DOHH2 (cell line): ENCODE data around the gene HIVEP3.

Experiments used
- H3F3A ChIP-seq: fragments of 200-600 bp; sonication (generic), shearing (Covaris generic); 2 replicates; pipeline ENCODE4 v1.6.0; 2016; ENCODE audit warnings: antibody characterized with exemption, mild to moderate bottlenecking; ENCODE audit not compliant: control insufficient read depth, insufficient read depth
- H3K27ac ChIP-seq: fragments of 200-600 bp; sonication (generic); 2 replicates; pipeline ENCODE4 v1.5.1; 2014; ENCODE audit warnings: low read depth, mild to moderate bottlenecking, low read length, moderate library complexity
- H3K27me3 ChIP-seq: fragments of 200-600 bp; sonication (generic); 2 replicates; pipeline ENCODE4 v1.6.1; 2014; ENCODE audit warnings: mild to moderate bottlenecking, low read length, mixed read lengths; ENCODE audit not compliant: control insufficient read depth
- H3K36me3 ChIP-seq: fragments of 200-600 bp; sonication (generic); 2 replicates; pipeline ENCODE4 v1.6.1; 2014; ENCODE audit warnings: mild to moderate bottlenecking, low read length, moderate library complexity, mixed read lengths; ENCODE audit not compliant: control insufficient read depth
- H3K4me1 ChIP-seq: fragments of 200-600 bp; sonication (generic); 2 replicates; pipeline ENCODE4 v1.6.1; 2014; ENCODE audit warnings: mild to moderate bottlenecking, low read length, mixed read lengths; ENCODE audit not compliant: control insufficient read depth
- H3K4me2 ChIP-seq: fragments of 200-600 bp; sonication (generic); 2 replicates; pipeline ENCODE4 v1.6.0; 2014; ENCODE audit warnings: mild to moderate bottlenecking, low read length, moderate library complexity
- H3K4me3 ChIP-seq: fragments of 200-600 bp; sonication (generic); 2 replicates; pipeline ENCODE4 v1.5.1; 2014; ENCODE audit warnings: mild to moderate bottlenecking, low read length, mixed read lengths
- H3K79me2 ChIP-seq: fragments of 200-600 bp; sonication (generic); 2 replicates; pipeline ENCODE4 v1.6.1; 2014; ENCODE audit warnings: mild to moderate bottlenecking, low read length, mixed read lengths; ENCODE audit not compliant: control insufficient read depth
- H3K9me2 ChIP-seq: fragments of 200-600 bp; sonication (generic); replicated peaks from 2 replicates; pipeline ENCODE4 v1.6.1; 2014; ENCODE audit warnings: mild to moderate bottlenecking, low read length, mixed read lengths; ENCODE audit not compliant: control insufficient read depth
- H3K9me3 ChIP-seq: fragments of 200-600 bp; sonication (generic); 2 replicates; pipeline ENCODE4 v1.6.1; 2014; ENCODE audit warnings: antibody characterized with exemption, low read length, mixed read lengths; ENCODE audit not compliant: control insufficient read depth, insufficient read depth
- H4K20me1 ChIP-seq: fragments of 200-600 bp; sonication (generic); 2 replicates; pipeline ENCODE4 v1.6.0; 2014; ENCODE audit warnings: low read depth, mild to moderate bottlenecking, antibody characterized with exemption, low read length, moderate library complexity; ENCODE audit not compliant: control insufficient read depth, insufficient read depth
- EZH2phosphoT487 ChIP-seq: fragments of 200-600 bp; sonication (generic); IDR thresholded peaks from 2 replicates; pipeline ENCODE4 v1.6.1; 2017; ENCODE audit warnings: borderline replicate concordance, mild to moderate bottlenecking, antibody characterized with exemption, low read length, moderate library complexity, mixed read lengths
- TF ChIP-seq, protein P1 (sequence below): fragments of 200-600 bp; sonication (generic); IDR thresholded peaks from one replicate; pipeline ENCODE4 v1.5.1; 2014; ENCODE audit warnings: antibody characterized with exemption, mild to moderate bottlenecking, low read depth, low read length; ENCODE audit not compliant: poor library complexity, severe bottlenecking

HIVEP3 gene

DNA sequence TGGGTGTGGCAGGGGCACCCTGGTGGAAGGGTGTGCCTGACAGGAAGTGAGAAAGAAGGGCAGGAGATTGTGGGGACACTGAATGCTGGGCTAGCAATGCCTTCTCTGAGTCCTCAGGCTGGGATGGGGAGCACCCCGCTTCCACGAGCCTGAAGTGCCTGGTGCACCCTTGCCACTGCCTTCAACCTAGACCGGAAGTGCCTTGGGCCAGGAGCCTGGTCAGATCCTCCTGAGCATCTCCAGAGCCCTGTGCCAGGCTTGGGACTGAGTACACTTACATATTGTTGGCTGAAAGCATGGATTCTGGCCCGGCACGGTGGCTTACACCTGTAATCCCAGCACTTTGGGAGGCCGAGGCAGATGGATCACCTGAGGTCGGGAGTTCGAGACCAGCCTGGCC lies 228.4 kb downstream of the HIVEP3 start:
- no peaks in the 10 kb centered on the region for H4K20me1 ChIP-seq
- H3K4me3 ChIP-seq = no peak overlapping the region
- no peaks in the 10 kb centered on the region for H3K27me3 ChIP-seq
- H3K4me2 ChIP-seq = no peak overlapping the region
- no peaks in the 10 kb centered on the region for H3K36me3 ChIP-seq
- no peaks in the 10 kb centered on the region for H3K79me2 ChIP-seq
- H3K4me1 ChIP-seq = no peaks in the 10 kb centered on the region
- H3K27ac ChIP-seq = no peak overlapping the region
- no peak for TF ChIP-seq EZH2phosphoT487
- TF ChIP-seq, protein P1, sequence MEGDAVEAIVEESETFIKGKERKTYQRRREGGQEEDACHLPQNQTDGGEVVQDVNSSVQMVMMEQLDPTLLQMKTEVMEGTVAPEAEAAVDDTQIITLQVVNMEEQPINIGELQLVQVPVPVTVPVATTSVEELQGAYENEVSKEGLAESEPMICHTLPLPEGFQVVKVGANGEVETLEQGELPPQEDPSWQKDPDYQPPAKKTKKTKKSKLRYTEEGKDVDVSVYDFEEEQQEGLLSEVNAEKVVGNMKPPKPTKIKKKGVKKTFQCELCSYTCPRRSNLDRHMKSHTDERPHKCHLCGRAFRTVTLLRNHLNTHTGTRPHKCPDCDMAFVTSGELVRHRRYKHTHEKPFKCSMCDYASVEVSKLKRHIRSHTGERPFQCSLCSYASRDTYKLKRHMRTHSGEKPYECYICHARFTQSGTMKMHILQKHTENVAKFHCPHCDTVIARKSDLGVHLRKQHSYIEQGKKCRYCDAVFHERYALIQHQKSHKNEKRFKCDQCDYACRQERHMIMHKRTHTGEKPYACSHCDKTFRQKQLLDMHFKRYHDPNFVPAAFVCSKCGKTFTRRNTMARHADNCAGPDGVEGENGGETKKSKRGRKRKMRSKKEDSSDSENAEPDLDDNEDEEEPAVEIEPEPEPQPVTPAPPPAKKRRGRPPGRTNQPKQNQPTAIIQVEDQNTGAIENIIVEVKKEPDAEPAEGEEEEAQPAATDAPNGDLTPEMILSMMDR = no peak
- H3K9me3 ChIP-seq = no peaks in the 10 kb centered on the region
- H3F3A ChIP-seq = no peaks in the 10 kb centered on the region
- H3K9me2 ChIP-seq = no peaks in the 10 kb centered on the region

DNA sequence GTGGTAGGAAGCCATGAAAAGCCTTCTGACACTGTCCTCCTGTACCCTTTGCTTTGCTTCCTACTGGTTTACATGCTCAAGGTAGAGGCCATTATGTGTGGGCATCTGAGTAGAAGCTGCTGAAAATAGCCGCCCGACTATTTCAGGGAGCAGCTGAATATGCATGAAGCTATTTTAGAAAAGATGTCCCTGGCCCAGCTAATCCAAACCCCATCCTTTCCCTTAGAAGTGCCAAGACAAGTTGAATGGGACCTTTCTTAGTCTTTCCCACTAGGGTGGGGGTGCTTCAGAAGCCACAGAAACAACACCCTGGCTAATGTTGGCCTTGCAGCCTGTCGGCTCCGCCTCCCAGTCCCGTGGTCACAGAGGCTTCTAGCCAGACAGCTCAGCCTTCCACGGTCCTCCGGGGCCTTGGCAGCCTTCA lies 229.2 kb downstream of the HIVEP3 start:
- no peaks in the 10 kb centered on the region for H3K36me3 ChIP-seq
- no peaks in the 10 kb centered on the region for H4K20me1 ChIP-seq
- no peaks in the 10 kb centered on the region for H3K9me3 ChIP-seq
- TF ChIP-seq, protein P1 = no peak
- TF ChIP-seq EZH2phosphoT487 = no peak
- no peak overlapping the region for H3K4me2 ChIP-seq
- no peaks in the 10 kb centered on the region for H3K9me2 ChIP-seq
- H3K4me3 ChIP-seq = no peak overlapping the region
- no peaks in the 10 kb centered on the region for H3K79me2 ChIP-seq
- H3K27me3 ChIP-seq = no peaks in the 10 kb centered on the region
- no peaks in the 10 kb centered on the region for H3F3A ChIP-seq
- H3K27ac ChIP-seq = no peak overlapping the region
- no peaks in the 10 kb centered on the region for H3K4me1 ChIP-seq

DNA sequence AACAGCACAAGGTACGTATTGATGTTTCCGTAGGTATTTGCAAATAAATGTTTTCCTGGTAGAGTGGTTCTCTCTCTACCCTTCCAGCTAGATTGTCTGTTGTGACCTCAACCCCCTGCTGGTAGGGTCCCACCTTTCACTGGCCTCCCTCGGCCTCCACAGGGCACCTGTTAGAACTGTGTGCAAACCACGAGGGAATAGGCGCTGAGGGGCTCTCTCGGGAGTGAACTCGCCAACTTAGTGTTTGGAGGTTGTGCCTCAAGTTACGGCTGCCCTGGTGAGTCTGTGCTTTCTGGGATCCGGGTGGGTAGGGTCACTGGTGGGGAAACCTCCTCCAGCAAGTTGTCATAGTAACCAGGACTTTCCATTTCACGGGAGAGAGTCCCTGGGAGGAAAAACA lies 229.6 kb downstream of the HIVEP3 start:
- TF ChIP-seq, protein P1 = no peak
- no peak for TF ChIP-seq EZH2phosphoT487
- no peaks in the 10 kb centered on the region for H3K27me3 ChIP-seq
- no peaks in the 10 kb centered on the region for H3F3A ChIP-seq
- H3K4me1 ChIP-seq = peaks cover 3% of the 10 kb centered on the region
- no peak overlapping the region for H3K4me2 ChIP-seq
- H3K27ac ChIP-seq = no peak overlapping the region
- H3K9me2 ChIP-seq = no peaks in the 10 kb centered on the region
- H4K20me1 ChIP-seq = no peaks in the 10 kb centered on the region
- no peak overlapping the region for H3K4me3 ChIP-seq
- H3K36me3 ChIP-seq = no peaks in the 10 kb centered on the region
- H3K79me2 ChIP-seq = no peaks in the 10 kb centered on the region
- H3K9me3 ChIP-seq = no peaks in the 10 kb centered on the region

DNA sequence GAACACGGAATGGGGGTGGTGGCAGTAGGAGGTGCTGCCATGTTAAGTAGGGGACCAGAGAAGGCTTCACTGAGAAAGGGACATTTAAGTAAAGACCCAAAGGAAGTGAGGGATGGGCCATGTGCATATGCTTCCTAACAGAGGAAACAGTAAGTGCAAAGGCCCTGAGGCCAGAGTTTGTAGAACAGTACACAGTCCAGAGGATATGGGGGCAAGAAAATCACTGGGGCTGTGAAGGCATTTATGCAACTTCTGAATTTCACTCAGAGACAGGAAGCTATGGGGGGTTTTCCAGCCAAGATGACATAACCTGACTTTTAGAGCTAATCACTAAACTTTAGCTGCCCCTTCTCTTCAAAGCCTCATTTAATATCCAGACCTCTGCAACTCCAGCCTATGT lies 231.7 kb downstream of the HIVEP3 start:
- no peak overlapping the region for H3K4me2 ChIP-seq
- H3K9me2 ChIP-seq = no peaks in the 10 kb centered on the region
- no peaks in the 10 kb centered on the region for H3F3A ChIP-seq
- no peaks in the 10 kb centered on the region for H3K9me3 ChIP-seq
- no peak for TF ChIP-seq EZH2phosphoT487
- TF ChIP-seq, protein P1 = no peak
- no peaks in the 10 kb centered on the region for H3K79me2 ChIP-seq
- no peaks in the 10 kb centered on the region for H3K36me3 ChIP-seq
- peaks cover 10% of the 10 kb centered on the region for H3K4me1 ChIP-seq
- no peak overlapping the region for H3K27ac ChIP-seq
- H4K20me1 ChIP-seq = no peaks in the 10 kb centered on the region
- H3K4me3 ChIP-seq = no peak overlapping the region
- H3K27me3 ChIP-seq = no peaks in the 10 kb centered on the region
